ENCODE results near the gene TMEM51. TPM values are rescaled to one million over a fixed set of nuclear protein-coding genes. Genes with fewer than 3 reads are reported as not detected.

TMEM51 gene
- total and polyA plus RNA-seq, 9 donors, result 9.4 to 38.5 (median 23.0) TPM

GRCh38 chr1:15196069-15196468, 42.5 kb downstream of the TMEM51 start:
- Histone ChIP-seq H3K36me3 (no peaks in the 10 kb centered on the region), H3K27ac (no peak overlapping the region), H3K4me3 (no peak overlapping the region), H3K27me3 (no peaks in the 10 kb centered on the region), H3K4me1 (ENCODE audit: insufficient read depth) (peaks cover 3% of the 10 kb centered on the region), H3K9me3 (no peaks in the 10 kb centered on the region)
- DNase-seq, result no peak
- TF ChIP-seq POLR2A (IDR thresholded peaks at IDR 0.05) (no peak), EP300 (IDR thresholded peaks at IDR 0.05) (no peak)
- TF ChIP-seq, protein P1, sequence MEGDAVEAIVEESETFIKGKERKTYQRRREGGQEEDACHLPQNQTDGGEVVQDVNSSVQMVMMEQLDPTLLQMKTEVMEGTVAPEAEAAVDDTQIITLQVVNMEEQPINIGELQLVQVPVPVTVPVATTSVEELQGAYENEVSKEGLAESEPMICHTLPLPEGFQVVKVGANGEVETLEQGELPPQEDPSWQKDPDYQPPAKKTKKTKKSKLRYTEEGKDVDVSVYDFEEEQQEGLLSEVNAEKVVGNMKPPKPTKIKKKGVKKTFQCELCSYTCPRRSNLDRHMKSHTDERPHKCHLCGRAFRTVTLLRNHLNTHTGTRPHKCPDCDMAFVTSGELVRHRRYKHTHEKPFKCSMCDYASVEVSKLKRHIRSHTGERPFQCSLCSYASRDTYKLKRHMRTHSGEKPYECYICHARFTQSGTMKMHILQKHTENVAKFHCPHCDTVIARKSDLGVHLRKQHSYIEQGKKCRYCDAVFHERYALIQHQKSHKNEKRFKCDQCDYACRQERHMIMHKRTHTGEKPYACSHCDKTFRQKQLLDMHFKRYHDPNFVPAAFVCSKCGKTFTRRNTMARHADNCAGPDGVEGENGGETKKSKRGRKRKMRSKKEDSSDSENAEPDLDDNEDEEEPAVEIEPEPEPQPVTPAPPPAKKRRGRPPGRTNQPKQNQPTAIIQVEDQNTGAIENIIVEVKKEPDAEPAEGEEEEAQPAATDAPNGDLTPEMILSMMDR (IDR thresholded peaks at IDR 0.05), result no peak
- intact Hi-C loops (cut with DNase I), result no loop called here
- WGBS, 3 donors, result 47 to 54% (median 51%) methylated on average over 9 of the region's 9 CpGs

GRCh38 chr1:15196807-15197530, 43.4 kb downstream of the TMEM51 start:
- intact Hi-C loops (cut with DNase I), result no loop called here
- H3K27ac ChIP-seq, result no peak overlapping the region
- H3K36me3 ChIP-seq, result no peaks in the 10 kb centered on the region
- TF ChIP-seq, protein P1 (IDR thresholded peaks at IDR 0.05), result no peak
- TF ChIP-seq POLR2A (IDR thresholded peaks at IDR 0.05) (no peak), EP300 (IDR thresholded peaks at IDR 0.05) (no peak)
- H3K27me3 ChIP-seq, result no peaks in the 10 kb centered on the region
- no peak overlapping the region for H3K4me3 ChIP-seq
- no peak for DNase-seq
- no peaks in the 10 kb centered on the region for H3K9me3 ChIP-seq
- 54 to 70% (median 70%) methylated on average over 8 of the region's 8 CpGs for WGBS, 3 donors
- H3K4me1 ChIP-seq (ENCODE audit: insufficient read depth), result peaks cover 3% of the 10 kb centered on the region

GRCh38 chr1:15197591-15198447, 44.3 kb downstream of the TMEM51 start:
- intact Hi-C loops (cut with DNase I), result no loop called here

DNA sequence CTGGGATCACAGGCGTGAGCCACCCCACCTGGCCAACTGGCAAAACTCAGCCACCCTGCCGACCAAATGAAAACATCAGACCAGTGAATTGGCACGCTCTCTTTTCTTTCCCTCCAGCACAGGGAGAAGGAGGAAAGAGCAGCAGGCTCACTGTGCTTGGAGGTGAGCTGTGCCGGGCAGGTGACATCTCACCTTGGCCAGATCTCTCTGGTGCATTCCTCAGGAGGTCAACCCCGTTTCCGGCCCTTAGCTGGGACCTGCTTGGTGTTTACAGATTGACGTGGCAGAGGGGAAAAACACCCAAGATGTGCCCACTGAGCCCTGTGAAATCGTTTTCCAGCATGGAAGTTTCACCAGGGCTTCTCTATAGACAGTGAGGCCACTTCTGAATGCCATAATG, 45.1 kb downstream of the TMEM51 start:
- Histone ChIP-seq H3K36me3 (no peaks in the 10 kb centered on the region), H3K9me3 (no peaks in the 10 kb centered on the region), H3K4me1 (ENCODE audit: insufficient read depth) (peaks cover 3% of the 10 kb centered on the region), H3K4me3 (no peak overlapping the region), H3K27me3 (no peaks in the 10 kb centered on the region), H3K27ac (no peak overlapping the region)
- DNase-seq, result peak in 1 of 5 donors; percentile 18
- WGBS, 3 donors, result 80 to 90% (median 86%) methylated on average over 8 of the region's 8 CpGs
- TF ChIP-seq EP300 (IDR thresholded peaks at IDR 0.05) (no peak), POLR2A (IDR thresholded peaks at IDR 0.05) (no peak)
- TF ChIP-seq, protein P1 (IDR thresholded peaks at IDR 0.05), result no peak
- intact Hi-C loops (cut with DNase I), result no loop called here

More at GRCh38 chr1:15197591-15198447, 44.3 kb downstream of the TMEM51 start:
- Histone ChIP-seq H3K27me3 (no peaks in the 10 kb centered on the region), H3K9me3 (no peaks in the 10 kb centered on the region), H3K27ac (no peak overlapping the region), H3K36me3 (no peaks in the 10 kb centered on the region), H3K4me3 (no peak overlapping the region), H3K4me1 (ENCODE audit: insufficient read depth) (peaks cover 3% of the 10 kb centered on the region)
- DNase-seq, result peak in 1 of 5 donors; percentile 9
- TF ChIP-seq EP300 (IDR thresholded peaks at IDR 0.05) (no peak), POLR2A (IDR thresholded peaks at IDR 0.05) (no peak)
- TF ChIP-seq, protein P1 (IDR thresholded peaks at IDR 0.05), result no peak
- 84 to 90% (median 86%) methylated on average over 12 of the region's 12 CpGs for WGBS, 3 donors
